SK-N-SH treated with all-trans-retinoic acid at 6 μM for 48 hours (cell line): ENCODE data around the gene FMC1.
A peak's percentile ranks its signal among the peaks of the same experiment; 100 is the strongest.

Source experiments
- ATAC-seq: fragments of 200-7000 bp; cut with Tn5 transposase; 3 replicates; pipeline ENCODE4 v1.9.1; 2020; ENCODE audit warnings: mild to moderate bottlenecking, moderate library complexity
- ARNTL ChIP-seq: fragments of 450-650 bp; formaldehyde crosslinking; IDR thresholded peaks from 2 replicates; pipeline ENCODE4 v1.5.0; 2020; ENCODE audit warnings: low read depth, mild to moderate bottlenecking, moderate library complexity, borderline replicate concordance
- BACH2 ChIP-seq: fragments of 250-450 bp; sonication (Bioruptor Pico); IDR thresholded peaks from 2 replicates; pipeline ENCODE4 v1.9.0; 2021; ENCODE audit warnings: mild to moderate bottlenecking, borderline replicate concordance
- CSRNP3 ChIP-seq: fragments of 250-450 bp; sonication (Bioruptor Pico); IDR thresholded peaks from 2 replicates; pipeline ENCODE4 v1.5.1; 2021; ENCODE audit warnings: mild to moderate bottlenecking, moderate library complexity
- ESRRG ChIP-seq: fragments of 250-450 bp; sonication (Bioruptor Pico); IDR thresholded peaks from 2 replicates; pipeline ENCODE4 v1.6.1; 2021; ENCODE audit warnings: mild to moderate bottlenecking
- GLIS3 ChIP-seq: fragments of 250-450 bp; sonication (Bioruptor Pico); IDR thresholded peaks from 2 replicates; pipeline ENCODE4 v1.5.0; 2020; ENCODE audit warnings: mild to moderate bottlenecking, moderate library complexity
- ISL1 ChIP-seq: fragments of 250-450 bp; sonication (Bioruptor Pico); IDR thresholded peaks from 2 replicates; pipeline ENCODE4 v2.1.2; 2022; ENCODE audit warnings: mild to moderate bottlenecking, moderate library complexity
- OSR1 ChIP-seq: fragments of 250-450 bp; sonication (Bioruptor Pico); IDR thresholded peaks from 2 replicates; pipeline ENCODE4 v1.8.0; 2022; ENCODE audit warnings: moderate library complexity, mild to moderate bottlenecking, inconsistent platforms
- POU6F1 ChIP-seq: fragments of 250-450 bp; sonication (Bioruptor Pico); IDR thresholded peaks from 2 replicates; pipeline ENCODE4 v1.8.0; 2021; ENCODE audit warnings: low read depth, mild to moderate bottlenecking, moderate library complexity, borderline replicate concordance
- PPARA ChIP-seq: fragments of 250-450 bp; sonication (Bioruptor Pico); IDR thresholded peaks from 2 replicates; pipeline ENCODE4 v1.5.0; 2020; ENCODE audit warnings: mild to moderate bottlenecking, borderline replicate concordance
- RARB ChIP-seq: fragments of 250-450 bp; sonication (Bioruptor Pico); IDR thresholded peaks from 2 replicates; pipeline ENCODE4 v1.8.0; 2021; ENCODE audit warnings: mild to moderate bottlenecking, moderate library complexity
- SNAI2 ChIP-seq: fragments of 250-450 bp; sonication (Bioruptor Pico); IDR thresholded peaks from 2 replicates; pipeline ENCODE4 v1.5.0; 2020; ENCODE audit warnings: mild to moderate bottlenecking, moderate library complexity
- TCF4 ChIP-seq: fragments of 250-450 bp; sonication (Bioruptor Pico); IDR thresholded peaks from 2 replicates; pipeline ENCODE4 v1.8.0; 2021; ENCODE audit warnings: mild to moderate bottlenecking, moderate library complexity, borderline replicate concordance
- TOX ChIP-seq: fragments of 250-450 bp; sonication (Bioruptor Pico); IDR thresholded peaks from 2 replicates; pipeline ENCODE4 v1.8.0; 2021; ENCODE audit warnings: mild to moderate bottlenecking, moderate library complexity, borderline replicate concordance
- TSHZ2 ChIP-seq: fragments of 250-450 bp; sonication (Bioruptor Pico); IDR thresholded peaks from 2 replicates; pipeline ENCODE4 v1.5.0; 2020; ENCODE audit warnings: mild to moderate bottlenecking, moderate library complexity
- ZC3H10 ChIP-seq: fragments of 250-450 bp; sonication (Bioruptor Pico); IDR thresholded peaks from 2 replicates; pipeline ENCODE4 v1.5.1; 2021; ENCODE audit warnings: mild to moderate bottlenecking, moderate library complexity
- ZFP3 ChIP-seq: fragments of 250-450 bp; sonication (Bioruptor Pico); IDR thresholded peaks from 2 replicates; pipeline ENCODE4 v1.5.0; 2020; ENCODE audit warnings: mild to moderate bottlenecking, moderate library complexity
- ZFP30 ChIP-seq: fragments of 450-650 bp; formaldehyde crosslinking; IDR thresholded peaks from 2 replicates; pipeline ENCODE4 v1.5.0; 2022; ENCODE audit warnings: mild to moderate bottlenecking, moderate library complexity
- ZNF565 ChIP-seq: fragments of 450-650 bp; formaldehyde crosslinking; conservative IDR thresholded peaks from 2 replicates; pipeline ENCODE4 v1.5.0; 2020; ENCODE audit warnings: low read depth, mild to moderate bottlenecking, moderate library complexity
- ZNF8 ChIP-seq: fragments of 450-650 bp; formaldehyde crosslinking; IDR thresholded peaks from 2 replicates; pipeline ENCODE4 v1.5.0; 2020; ENCODE audit warnings: mild to moderate bottlenecking, moderate library complexity
- TF ChIP-seq, protein P1 (sequence below): fragments of 250-450 bp; sonication (Bioruptor Pico); IDR thresholded peaks from 2 replicates; pipeline ENCODE4 v1.8.0; 2020; ENCODE audit warnings: mild to moderate bottlenecking, moderate library complexity, borderline replicate concordance
- TF ChIP-seq, protein P2 (sequence below): fragments of 250-450 bp; sonication (Bioruptor Pico); IDR thresholded peaks from 2 replicates; pipeline ENCODE4 v1.5.1; 2020; ENCODE audit warnings: low read depth, mild to moderate bottlenecking, moderate library complexity

Gene FMC1

GRCh38 chr7:139300390-139300789 is 40.7 kb upstream of the FMC1 start:
- ATAC-seq = peak; percentile 70
- no peak for TF ChIP-seq ZFP3
- TF ChIP-seq PPARA (CRISPR knock-in tag) = no peak
- no peak for TF ChIP-seq ZNF8 (CRISPR knock-in tag)
- no peak for TF ChIP-seq ISL1 (CRISPR knock-in tag)
- no peak for TF ChIP-seq ZNF565 (CRISPR knock-in tag)
- no peak for TF ChIP-seq TOX (CRISPR knock-in tag)
- no peak for TF ChIP-seq ZFP30 (CRISPR knock-in tag)
- TF ChIP-seq POU6F1 = no peak
- TF ChIP-seq RARB (CRISPR knock-in tag) = no peak
- TF ChIP-seq SNAI2 (CRISPR knock-in tag) = no peak
- TF ChIP-seq ESRRG (CRISPR knock-in tag) = no peak
- TF ChIP-seq, protein P1, sequence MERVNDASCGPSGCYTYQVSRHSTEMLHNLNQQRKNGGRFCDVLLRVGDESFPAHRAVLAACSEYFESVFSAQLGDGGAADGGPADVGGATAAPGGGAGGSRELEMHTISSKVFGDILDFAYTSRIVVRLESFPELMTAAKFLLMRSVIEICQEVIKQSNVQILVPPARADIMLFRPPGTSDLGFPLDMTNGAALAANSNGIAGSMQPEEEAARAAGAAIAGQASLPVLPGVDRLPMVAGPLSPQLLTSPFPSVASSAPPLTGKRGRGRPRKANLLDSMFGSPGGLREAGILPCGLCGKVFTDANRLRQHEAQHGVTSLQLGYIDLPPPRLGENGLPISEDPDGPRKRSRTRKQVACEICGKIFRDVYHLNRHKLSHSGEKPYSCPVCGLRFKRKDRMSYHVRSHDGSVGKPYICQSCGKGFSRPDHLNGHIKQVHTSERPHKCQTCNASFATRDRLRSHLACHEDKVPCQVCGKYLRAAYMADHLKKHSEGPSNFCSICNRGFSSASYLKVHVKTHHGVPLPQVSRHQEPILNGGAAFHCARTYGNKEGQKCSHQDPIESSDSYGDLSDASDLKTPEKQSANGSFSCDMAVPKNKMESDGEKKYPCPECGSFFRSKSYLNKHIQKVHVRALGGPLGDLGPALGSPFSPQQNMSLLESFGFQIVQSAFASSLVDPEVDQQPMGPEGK = no peak
- TF ChIP-seq TSHZ2 (CRISPR knock-in tag) = no peak
- TF ChIP-seq BACH2 (CRISPR knock-in tag) = no peak
- TF ChIP-seq ARNTL (CRISPR knock-in tag) = no peak
- TF ChIP-seq, protein P2, sequence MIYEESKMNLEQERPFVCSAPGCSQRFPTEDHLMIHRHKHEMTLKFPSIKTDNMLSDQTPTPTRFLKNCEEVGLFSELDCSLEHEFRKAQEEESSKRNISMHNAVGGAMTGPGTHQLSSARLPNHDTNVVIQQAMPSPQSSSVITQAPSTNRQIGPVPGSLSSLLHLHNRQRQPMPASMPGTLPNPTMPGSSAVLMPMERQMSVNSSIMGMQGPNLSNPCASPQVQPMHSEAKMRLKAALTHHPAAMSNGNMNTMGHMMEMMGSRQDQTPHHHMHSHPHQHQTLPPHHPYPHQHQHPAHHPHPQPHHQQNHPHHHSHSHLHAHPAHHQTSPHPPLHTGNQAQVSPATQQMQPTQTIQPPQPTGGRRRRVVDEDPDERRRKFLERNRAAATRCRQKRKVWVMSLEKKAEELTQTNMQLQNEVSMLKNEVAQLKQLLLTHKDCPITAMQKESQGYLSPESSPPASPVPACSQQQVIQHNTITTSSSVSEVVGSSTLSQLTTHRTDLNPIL = no peak
- no peak for TF ChIP-seq GLIS3 (CRISPR knock-in tag)
- no peak for TF ChIP-seq OSR1 (CRISPR knock-in tag)
- TF ChIP-seq, all 23 proteins: peak for 0

DNA sequence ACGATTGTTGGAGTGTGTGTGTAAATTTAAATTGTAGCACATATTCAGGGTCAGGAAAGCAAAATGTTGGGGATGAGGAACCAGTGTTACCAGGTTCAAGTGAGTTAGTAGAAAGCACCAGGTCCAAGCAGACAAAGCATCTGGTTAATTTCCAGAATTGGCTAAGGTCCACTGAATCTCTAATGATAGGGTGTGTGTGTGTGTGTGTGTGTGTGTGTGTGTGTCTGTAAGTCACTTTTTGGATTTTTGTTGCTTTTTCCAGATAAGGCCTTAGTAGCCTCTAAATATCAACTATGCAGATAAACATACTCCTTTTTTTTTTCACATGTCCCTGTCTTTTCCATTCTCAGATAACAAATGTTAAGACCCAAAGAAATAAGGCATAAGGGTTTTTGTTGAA is 36.6 kb upstream of the FMC1 start:
- ATAC-seq = no peak
- TF ChIP-seq ZC3H10 (no peak), TCF4 (peak; percentile 67; the same call in 1 of the 2 replicates), TSHZ2 (CRISPR knock-in tag) (0 out of 2 replicates have a peak, but pooled peaks have one; percentile 17), ZFP30 (CRISPR knock-in tag) (no peak), ISL1 (CRISPR knock-in tag) (peak; percentile 24; the same call in 1 of the 2 replicates)

- no peak for ATAC-seq
- no peak for TF ChIP-seq BACH2 (CRISPR knock-in tag)
- TF ChIP-seq, protein P1 = no peak
- TF ChIP-seq ZC3H10 = no peak
- TF ChIP-seq ZFP30 (CRISPR knock-in tag) = no peak
- TF ChIP-seq PPARA (CRISPR knock-in tag) = no peak
- TF ChIP-seq TCF4 = no peak
- TF ChIP-seq ZNF8 (CRISPR knock-in tag) = no peak
- no peak for TF ChIP-seq CSRNP3
Measured at GRCh38 chr7:139317939-139318505, 23.1 kb upstream of the FMC1 start.
